Transverse colon (tissue), 4 donors: ENCODE measurements around the gene RNF113B. TPM values are rescaled to one million over a fixed set of nuclear protein-coding genes. Genes with fewer than 3 reads are reported as not detected.

Experiments used
- DNase-seq: peaks from one replicate; pipeline ENCODE4 v3.0.0-alpha.2; 2019
- H3K27ac ChIP-seq, 4 donors: fragments of 200-600 bp; sonication (generic); 2 replicates each; pipeline ENCODE4 v1.5.1; 2016 to 2018; ENCODE audit warnings: inconsistent platforms in 4 of 4
- H3K27me3 ChIP-seq: fragments of 200-600 bp; sonication (generic); 2 replicates; pipeline ENCODE4 v1.5.1; 2017; ENCODE audit warnings: inconsistent platforms
- H3K36me3 ChIP-seq, 4 donors: fragments of 200-600 bp; sonication (generic); 2 replicates each; pipeline ENCODE4 v1.5.1; 2017 to 2019; ENCODE audit warnings: inconsistent platforms in 4 of 4
- H3K4me1 ChIP-seq, 4 donors: fragments of 200-600 bp; sonication (generic); 2 replicates each; pipeline ENCODE4 v1.5.1; 2017 to 2020; ENCODE audit warnings: inconsistent platforms in 4 of 4
- H3K4me3 ChIP-seq, 4 donors: fragments of 200-600 bp; sonication (generic); 1 replicate in 1 of 4; 2 replicates in 3 of 4; pipeline versions ENCODE4 v1.5.1 to v1.6.1; 2017 to 2019; ENCODE audit warnings: inconsistent platforms in 4 of 4
- H3K9me3 ChIP-seq, 2 donors: fragments of 200-600 bp; sonication (generic); 2 replicates each; pipeline ENCODE4 v1.5.1; 2017 to 2019; ENCODE audit warnings: inconsistent platforms in 2 of 2
- CTCF ChIP-seq, 5 experiments: fragments of 200-600 bp in 3 of 5; fragments of 450-650 bp in 2 of 5; sonication (generic) in 3 of 5; IDR thresholded peaks; 1 replicate in 2 of 5; 2 replicates in 3 of 5; pipeline ENCODE4 v1.5.1; 2016 to 2017; ENCODE audit warnings: antibody characterized with exemption in 5 of 5, inconsistent platforms in 3 of 5, mild to moderate bottlenecking in 2 of 5, moderate library complexity in 1 of 5
- EP300 ChIP-seq: sonication (generic); formaldehyde crosslinking; IDR thresholded peaks from one replicate; pipeline ENCODE4 v1.6.1; 2017; ENCODE audit warnings: antibody characterized with exemption, low read depth
- POLR2A ChIP-seq: fragments of 450-650 bp; IDR thresholded peaks from one replicate; pipeline ENCODE4 v1.6.1; 2016; ENCODE audit warnings: antibody characterized with exemption, mild to moderate bottlenecking, moderate library complexity
- POLR2AphosphoS5 ChIP-seq, 3 donors: sonication (generic); formaldehyde crosslinking; IDR thresholded peaks; one replicate each; pipeline ENCODE4 v1.6.1; 2016; ENCODE audit warnings: antibody characterized with exemption in 3 of 3
- WGBS, 2 donors: methylation state at CpG; one replicate each; pipeline ENCODE4 v1.1.5; 2018; ENCODE audit warnings: low coverage in 1 of 2; 5-methylcytosine and 5-hydroxymethylcytosine counted together
- in situ Hi-C, 4 donors: fragments of 200-750 bp; cut with MboI; loops; one replicate each; pipeline versions ENCODE4 v1.15.0 to v1.15.1; 2017; ENCODE audit warnings: low sequenced_read_pairs in 3 of 4, low pct_ligation_motif_present in 1 of 4, low pct_unique_long_range_greater_than_20kb in 1 of 4
- intact Hi-C: fragments of 100-400 bp; cut with DNase I; formaldehyde crosslinking; loops from one replicate; pipeline ENCODE4 v1.15.1; 2023; ENCODE audit warnings: low total_unique reads
- total RNA-seq, 4 donors: library from RNA; depleted of rRNA; stranded (reverse); fragments of >200 nt; gene quantifications; one replicate each; pipeline ENCODE4 v1.1.0, GENCODE V29; 2016

Gene RNF113B
- total RNA-seq, 4 donors from 2014 or later: not detected

- Histone ChIP-seq H3K9me3 (no peaks in the 10 kb centered on the region), H3K4me3 (no peak overlapping the region), H3K27ac (peak overlapping the region in 3 of 4 donors; percentile 5 to 45 (median 33)), H3K36me3 (no peaks in the 10 kb centered on the region), H3K27me3 (no peaks in the 10 kb centered on the region), H3K4me1 (peaks cover 5 to 28% (median 16%) of the 10 kb centered on the region in 4 donors)
- WGBS, 2 donors: 92% methylated on average over 14 of the region's 14 CpGs; no CpG with 5 or more reads in 1 of the 2 donors
- in situ Hi-C loops: no loop called here
- no peak for DNase-seq
- intact Hi-C loops: no loop called here
- no peak for TF ChIP-seq CTCF (IDR thresholded peaks at IDR 0.05)
- TF ChIP-seq POLR2A: no peak
- no peak for TF ChIP-seq POLR2AphosphoS5 (IDR thresholded peaks at IDR 0.05)
- no peak for TF ChIP-seq EP300
These were observed 11.6 kb upstream of the RNF113B start for GRCh38 chr13:98188544-98189166.

GRCh38 chr13:98187965-98188261, 10.8 kb upstream of the RNF113B start:
- peak overlapping the region in 3 of 4 donors; percentile 24 to 45 (median 33) for H3K27ac ChIP-seq
- no peak overlapping the region for H3K4me3 ChIP-seq
- intact Hi-C loops (no loop called here), in situ Hi-C loops (no loop called here)
- no peak for TF ChIP-seq CTCF (IDR thresholded peaks at IDR 0.05)
- TF ChIP-seq POLR2AphosphoS5 (IDR thresholded peaks at IDR 0.05): no peak
- no peak for TF ChIP-seq POLR2A
- no peak for TF ChIP-seq EP300
- DNase-seq: no peak
- no peaks in the 10 kb centered on the region for H3K27me3 ChIP-seq
- H3K4me1 ChIP-seq: peaks cover 5 to 28% (median 16%) of the 10 kb centered on the region in 4 donors
- WGBS, 2 donors: 83 to 91% methylated on average over 1 to 7 of the region's 7 CpGs
- H3K9me3 ChIP-seq: no peaks in the 10 kb centered on the region
- no peaks in the 10 kb centered on the region for H3K36me3 ChIP-seq

GRCh38 chr13:98187155-98187964, 10.3 kb upstream of the RNF113B start:
- intact Hi-C loops: no loop called here
- in situ Hi-C loops: no loop called here
- no peaks in the 10 kb centered on the region for H3K36me3 ChIP-seq
- H3K27ac ChIP-seq: peak overlapping the region in 3 of 4 donors; percentile 24 to 33 (median 26)
- H3K9me3 ChIP-seq: no peaks in the 10 kb centered on the region
- 52 to 58% methylated on average over 4 of the region's 4 CpGs for WGBS, 2 donors
- peaks cover 5 to 23% (median 14%) of the 10 kb centered on the region in 4 donors for H3K4me1 ChIP-seq
- no peak overlapping the region for H3K4me3 ChIP-seq
- DNase-seq: no peak
- no peaks in the 10 kb centered on the region for H3K27me3 ChIP-seq
- no peak for TF ChIP-seq CTCF (IDR thresholded peaks at IDR 0.05)
- no peak for TF ChIP-seq EP300
- TF ChIP-seq POLR2A: no peak
- TF ChIP-seq POLR2AphosphoS5 (IDR thresholded peaks at IDR 0.05): no peak

DNA sequence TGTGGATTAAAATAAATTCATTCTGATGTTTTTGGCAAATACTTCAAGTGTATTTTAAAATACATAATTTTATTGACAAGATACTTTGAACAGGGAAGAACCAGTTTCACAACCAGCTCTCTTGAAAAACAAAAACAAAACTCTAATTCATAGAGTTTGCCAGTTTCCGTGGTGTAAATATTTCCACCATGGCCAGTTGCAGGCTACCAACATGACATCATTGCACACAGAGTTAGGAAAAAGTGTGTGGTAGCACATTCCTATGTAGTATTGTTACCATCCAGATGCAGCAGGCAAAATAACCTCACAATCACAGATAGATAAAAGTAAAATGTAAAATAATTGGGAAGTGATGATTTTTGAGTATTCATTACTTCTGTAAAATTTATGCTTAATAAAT, 7.7 kb upstream of the RNF113B start:
- peaks cover 0 to 4% (median 1%) of the 10 kb centered on the region in 4 donors for H3K4me1 ChIP-seq
- intact Hi-C loops: no loop called here
- 75 to 80% methylated on average over 1 of the region's 1 CpG for WGBS, 2 donors

More for the DNA sequence above, 7.7 kb upstream of the RNF113B start:
- TF ChIP-seq EP300 (no peak), POLR2AphosphoS5 (IDR thresholded peaks at IDR 0.05) (no peak), CTCF (IDR thresholded peaks at IDR 0.05) (no peak)
- Histone ChIP-seq H3K27me3 (no peaks in the 10 kb centered on the region), H3K9me3 (no peaks in the 10 kb centered on the region), H3K4me3 (no peak overlapping the region), H3K27ac (no peak overlapping the region), H3K36me3 (no peaks in the 10 kb centered on the region)
- DNase-seq: no peak
- in situ Hi-C loops: no loop called here
